K562 (cell line): Measurements from ENCODE around the gene SLC2A6. TPM values are rescaled to one million over a fixed set of nuclear protein-coding genes. Genes with fewer than 3 reads are reported as not detected.

Experiments
- polyA plus RNA-seq, 8 experiments: library from polyadenylated mRNA; depleted of rRNA in 4 of 8; stranded (reverse) in 5 of 8; unstranded in 3 of 8; fragments of >200 nt; fragmentation: Nextera tagmentation in 2 of 8; fragmentation: Illumina TruSeq in 1 of 8; extraction: Ambion mirVana in 2 of 8; extraction: Trizol in 1 of 8; gene quantifications; 2 replicates each; pipeline versions ENCODE4 v1.2.1 to v1.2.3, GENCODE V29; 2011 to 2014; ENCODE audit warnings: inconsistent platforms in 1 of 8, missing spikeins in 1 of 8
- total RNA-seq, 7 experiments: library from RNA; depleted of rRNA in 6 of 7; stranded (reverse); fragments of >200 nt in 6 of 7; fragmentation: Illumina TruSeq in 2 of 7; extraction: Trizol in 2 of 7; gene quantifications; 2 replicates each; pipeline versions ENCODE4 v1.2.1 to v1.2.3, GENCODE V29; 2011 to 2021; ENCODE audit warnings: low replicate concordance in 1 of 7

The SLC2A6 gene
- total and polyA plus RNA-seq, 9 of the 15 experiments (the other 6 are each of a cell fraction or from before 2014, with no cell fraction given) = 0.04 to 0.38 (median 0.09) TPM; not detected in 3

Other genes starting within 250 kb of the SLC2A6 start
Only the 7 nearest of the 15 such genes appear.
- gene SURF4, start 103.0 kb downstream of the SLC2A6 start, total RNA-seq (2014; rRNA removed) = 158 and 200 TPM in 2 replicates
- 110 and 137 TPM in 2 replicates for gene SURF4, start 103.0 kb downstream of the SLC2A6 start, total RNA-seq (2014; rRNA removed; fragmentation: Illumina TruSeq; extraction: Trizol)
- 128 and 130 TPM in 2 replicates for gene SURF4, start 103.0 kb downstream of the SLC2A6 start, total RNA-seq (2015; rRNA removed; fragmentation: Illumina TruSeq; extraction: Trizol)
- 175 and 181 TPM in 2 replicates for gene SURF4, start 103.0 kb downstream of the SLC2A6 start, total RNA-seq (2021)
- gene SURF4, start 103.0 kb downstream of the SLC2A6 start, polyA plus RNA-seq (2011; rRNA removed) = 174 and 176 TPM in 2 replicates
- gene SURF4, start 103.0 kb downstream of the SLC2A6 start, polyA plus RNA-seq (2014; fragmentation: Illumina TruSeq; extraction: Trizol) = 144 and 148 TPM in 2 replicates
- 10 to 100 TPM in 1 of 2 experiments, 1 to 10 TPM in 1; 8.4 to 13.5 TPM for gene SURF4, start 103.0 kb downstream of the SLC2A6 start, polyA plus RNA-seq (2014; fragmentation: Nextera tagmentation; extraction: Ambion mirVana)
- 116 and 147 TPM in 2 replicates for gene SURF4, start 103.0 kb downstream of the SLC2A6 start, polyA plus RNA-seq (2014; rRNA removed)
- 0.53 TPM in 1 of 2 replicates, not detected in the other for gene STKLD1, start 102.7 kb downstream of the SLC2A6 start, total RNA-seq (2014; rRNA removed)
- gene STKLD1, start 102.7 kb downstream of the SLC2A6 start, total RNA-seq (2014; rRNA removed; fragmentation: Illumina TruSeq; extraction: Trizol) = 0.19 and 0.36 TPM in 2 replicates
- gene STKLD1, start 102.7 kb downstream of the SLC2A6 start, total RNA-seq (2015; rRNA removed; fragmentation: Illumina TruSeq; extraction: Trizol) = 0.26 and 0.65 TPM in 2 replicates
- 0.20 and 0.33 TPM in 2 replicates for gene STKLD1, start 102.7 kb downstream of the SLC2A6 start, total RNA-seq (2021)
- 0.60 and 1.2 TPM in 2 replicates for gene STKLD1, start 102.7 kb downstream of the SLC2A6 start, polyA plus RNA-seq (2011; rRNA removed)
- gene STKLD1, start 102.7 kb downstream of the SLC2A6 start, polyA plus RNA-seq (2014; fragmentation: Illumina TruSeq; extraction: Trizol) = 0.25 and 1.0 TPM in 2 replicates
- gene STKLD1, start 102.7 kb downstream of the SLC2A6 start, polyA plus RNA-seq (2014; fragmentation: Nextera tagmentation; extraction: Ambion mirVana) = under 1 TPM in 1 of 2 experiments, not detected in 1; 0.10 TPM
- gene STKLD1, start 102.7 kb downstream of the SLC2A6 start, polyA plus RNA-seq (2014; rRNA removed) = 0.13 and 0.61 TPM in 2 replicates
- gene REXO4, start 61.1 kb downstream of the SLC2A6 start, total RNA-seq (2014; rRNA removed) = 70.5 and 72.9 TPM in 2 replicates
- 19.6 and 21.6 TPM in 2 replicates for gene REXO4, start 61.1 kb downstream of the SLC2A6 start, total RNA-seq (2014; rRNA removed; fragmentation: Illumina TruSeq; extraction: Trizol)
- 31.1 and 31.3 TPM in 2 replicates for gene REXO4, start 61.1 kb downstream of the SLC2A6 start, total RNA-seq (2015; rRNA removed; fragmentation: Illumina TruSeq; extraction: Trizol)
- 56.4 and 57.9 TPM in 2 replicates for gene REXO4, start 61.1 kb downstream of the SLC2A6 start, total RNA-seq (2021)
- gene REXO4, start 61.1 kb downstream of the SLC2A6 start, polyA plus RNA-seq (2011; rRNA removed) = 23.9 and 29.2 TPM in 2 replicates
- gene REXO4, start 61.1 kb downstream of the SLC2A6 start, polyA plus RNA-seq (2014; fragmentation: Illumina TruSeq; extraction: Trizol) = 40.9 and 45.1 TPM in 2 replicates
- 1 to 10 TPM; 3.4 to 5.0 TPM for gene REXO4, start 61.1 kb downstream of the SLC2A6 start, polyA plus RNA-seq (2014; fragmentation: Nextera tagmentation; extraction: Ambion mirVana)
- 58.8 and 62.3 TPM in 2 replicates for gene REXO4, start 61.1 kb downstream of the SLC2A6 start, polyA plus RNA-seq (2014; rRNA removed)
- 0.04 TPM in 1 of 2 replicates, not detected in the other for gene ADAMTS13, start 56.7 kb downstream of the SLC2A6 start, total RNA-seq (2014; rRNA removed)
- not detected in 2 replicates for gene ADAMTS13, start 56.7 kb downstream of the SLC2A6 start, total RNA-seq (2014; rRNA removed; fragmentation: Illumina TruSeq; extraction: Trizol)
- gene ADAMTS13, start 56.7 kb downstream of the SLC2A6 start, total RNA-seq (2015; rRNA removed; fragmentation: Illumina TruSeq; extraction: Trizol) = 0.04 TPM in 1 of 2 replicates, not detected in the other
- gene ADAMTS13, start 56.7 kb downstream of the SLC2A6 start, total RNA-seq (2021) = 0.07 TPM in 1 of 2 replicates, not detected in the other
- 0.16 and 0.20 TPM in 2 replicates for gene ADAMTS13, start 56.7 kb downstream of the SLC2A6 start, polyA plus RNA-seq (2011; rRNA removed)
- gene ADAMTS13, start 56.7 kb downstream of the SLC2A6 start, polyA plus RNA-seq (2014; fragmentation: Illumina TruSeq; extraction: Trizol) = 0.03 TPM in 1 of 2 replicates, not detected in the other
- gene ADAMTS13, start 56.7 kb downstream of the SLC2A6 start, polyA plus RNA-seq (2014; fragmentation: Nextera tagmentation; extraction: Ambion mirVana) = not detected
- 0.04 and 0.26 TPM in 2 replicates for gene ADAMTS13, start 56.7 kb downstream of the SLC2A6 start, polyA plus RNA-seq (2014; rRNA removed)
- 1.1 and 1.2 TPM in 2 replicates for gene CACFD1, start 19.1 kb downstream of the SLC2A6 start, total RNA-seq (2014; rRNA removed)
- gene CACFD1, start 19.1 kb downstream of the SLC2A6 start, total RNA-seq (2014; rRNA removed; fragmentation: Illumina TruSeq; extraction: Trizol) = 0.11 and 0.13 TPM in 2 replicates
- 0.54 and 0.64 TPM in 2 replicates for gene CACFD1, start 19.1 kb downstream of the SLC2A6 start, total RNA-seq (2015; rRNA removed; fragmentation: Illumina TruSeq; extraction: Trizol)
- 1.4 and 1.8 TPM in 2 replicates for gene CACFD1, start 19.1 kb downstream of the SLC2A6 start, total RNA-seq (2021)
- gene CACFD1, start 19.1 kb downstream of the SLC2A6 start, polyA plus RNA-seq (2011; rRNA removed) = 0.87 and 1.2 TPM in 2 replicates
- gene CACFD1, start 19.1 kb downstream of the SLC2A6 start, polyA plus RNA-seq (2014; fragmentation: Illumina TruSeq; extraction: Trizol) = 0.16 and 0.37 TPM in 2 replicates
- not detected for gene CACFD1, start 19.1 kb downstream of the SLC2A6 start, polyA plus RNA-seq (2014; fragmentation: Nextera tagmentation; extraction: Ambion mirVana)
- 1.1 and 1.4 TPM in 2 replicates for gene CACFD1, start 19.1 kb downstream of the SLC2A6 start, polyA plus RNA-seq (2014; rRNA removed)
- not detected in 2 replicates for gene MYMK, start 45.9 kb upstream of the SLC2A6 start, total RNA-seq (2014; rRNA removed)
- gene MYMK, start 45.9 kb upstream of the SLC2A6 start, total RNA-seq (2014; rRNA removed; fragmentation: Illumina TruSeq; extraction: Trizol) = not detected in 2 replicates
- not detected in 2 replicates for gene MYMK, start 45.9 kb upstream of the SLC2A6 start, total RNA-seq (2015; rRNA removed; fragmentation: Illumina TruSeq; extraction: Trizol)
- not detected in 2 replicates for gene MYMK, start 45.9 kb upstream of the SLC2A6 start, total RNA-seq (2021)
- not detected in 2 replicates for gene MYMK, start 45.9 kb upstream of the SLC2A6 start, polyA plus RNA-seq (2011; rRNA removed)
- not detected in 2 replicates for gene MYMK, start 45.9 kb upstream of the SLC2A6 start, polyA plus RNA-seq (2014; fragmentation: Illumina TruSeq; extraction: Trizol)
- not detected for gene MYMK, start 45.9 kb upstream of the SLC2A6 start, polyA plus RNA-seq (2014; fragmentation: Nextera tagmentation; extraction: Ambion mirVana)
- gene MYMK, start 45.9 kb upstream of the SLC2A6 start, polyA plus RNA-seq (2014; rRNA removed) = not detected in 2 replicates
- not detected in 2 replicates for gene ADAMTSL2, start 55.6 kb upstream of the SLC2A6 start, total RNA-seq (2014; rRNA removed)
- not detected in 2 replicates for gene ADAMTSL2, start 55.6 kb upstream of the SLC2A6 start, total RNA-seq (2014; rRNA removed; fragmentation: Illumina TruSeq; extraction: Trizol)
- not detected in 2 replicates for gene ADAMTSL2, start 55.6 kb upstream of the SLC2A6 start, total RNA-seq (2015; rRNA removed; fragmentation: Illumina TruSeq; extraction: Trizol)
- gene ADAMTSL2, start 55.6 kb upstream of the SLC2A6 start, total RNA-seq (2021) = 0.04 TPM in 1 of 2 replicates, not detected in the other
- gene ADAMTSL2, start 55.6 kb upstream of the SLC2A6 start, polyA plus RNA-seq (2011; rRNA removed) = not detected in 2 replicates
- not detected in 2 replicates for gene ADAMTSL2, start 55.6 kb upstream of the SLC2A6 start, polyA plus RNA-seq (2014; fragmentation: Illumina TruSeq; extraction: Trizol)
- not detected for gene ADAMTSL2, start 55.6 kb upstream of the SLC2A6 start, polyA plus RNA-seq (2014; fragmentation: Nextera tagmentation; extraction: Ambion mirVana)
- gene ADAMTSL2, start 55.6 kb upstream of the SLC2A6 start, polyA plus RNA-seq (2014; rRNA removed) = not detected in 2 replicates